ENCODE results near the gene ABCF3. TPM values are rescaled to one million over a fixed set of nuclear protein-coding genes. Genes with fewer than 3 reads are reported as not detected.
A peak's percentile ranks its signal among the peaks of the same experiment; 100 is the strongest.

Gene ABCF3
- total RNA-seq, 4 donors from 2014 or later, result 58.6 to 286 (median 133) TPM

GRCh38 chr3:184228376-184229137 lies 42.6 kb downstream of the ABCF3 start:
- 44 to 80% methylated on average over 3 to 12 of the region's 12 CpGs for WGBS, 2 donors (ENCODE audit: low coverage in 1 of 2)
- H3K36me3 ChIP-seq, result no peaks in the 10 kb centered on the region
- intact Hi-C loops (cut with DNase I; ENCODE audit: low total_unique reads) (no loop called here), in situ Hi-C loops (cut with MboI; ENCODE audit: low pct_ligation_motif_present in 1 of 4, low pct_unique_long_range_greater_than_20kb in 1 of 4, low sequenced_read_pairs in 3 of 4) (loop anchor here in 3 of 4 donors (25.0 kb wide), 2 partner anchors 91 to 341 kb away; partner anchors contain the start of genes PARL (in 3 of the 3) and EIF2B5 (in 1 of the 3))
- peaks cover 86% of the 10 kb centered on the region for H3K27me3 ChIP-seq
- H3K27ac ChIP-seq, result no peak overlapping the region
- peak overlapping the region in 1 of 4 donors; percentile 54 for H3K4me3 ChIP-seq
- DNase-seq, result no peak
- H3K4me1 ChIP-seq, result peaks cover 9 to 23% (median 17%) of the 10 kb centered on the region in 4 donors
- TF ChIP-seq POLR2AphosphoS5 (IDR thresholded peaks at IDR 0.05), result no peak
- TF ChIP-seq POLR2A (IDR thresholded peaks at IDR 0.05), result no peak
- TF ChIP-seq EP300 (IDR thresholded peaks at IDR 0.05; ENCODE audit: low read depth), result no peak
- no peak for TF ChIP-seq CTCF (IDR thresholded peaks at IDR 0.05)
- H3K9me3 ChIP-seq, result no peaks in the 10 kb centered on the region

- Histone ChIP-seq H3K4me3 (peak within 1 kb of the TSS; percentile 11 to 54 (median 30)), H3K27ac (no peak within 1 kb of the TSS), H3K4me1 (peaks cover 9 to 23% (median 17%) of the 10 kb centered on the region in 4 donors), H3K36me3 (no peaks in the 10 kb centered on the region), H3K9me3 (no peaks in the 10 kb centered on the region), H3K27me3 (peaks cover 86% of the 10 kb centered on the region)
- 1% methylated on average over 20 of the region's 66 CpGs; no CpG with 5 or more reads in 1 of the 2 donors for WGBS, 2 donors (ENCODE audit: low coverage in 1 of 2)
- peak; percentile 65 for DNase-seq
- intact Hi-C loops (cut with DNase I; ENCODE audit: low total_unique reads) (loop anchor here (10.0 kb wide), 2 partner anchors 85 to 335 kb away; no protein-coding TSS in a partner anchor), in situ Hi-C loops (cut with MboI; ENCODE audit: low pct_ligation_motif_present in 1 of 4, low pct_unique_long_range_greater_than_20kb in 1 of 4, low sequenced_read_pairs in 3 of 4) (loop anchor here in 3 of 4 donors (25.0 kb wide), 2 partner anchors 92 to 342 kb away; partner anchors contain the start of genes PARL (in 3 of the 3) and EIF2B5 (in 1 of the 3))
- no peak for TF ChIP-seq EP300 (IDR thresholded peaks at IDR 0.05; ENCODE audit: low read depth)
- TF ChIP-seq CTCF (IDR thresholded peaks at IDR 0.05), result peak in 3 of 5 experiments; percentile 10 to 21 (median 17)
Measured at GRCh38 chr3:184229394-184230080, 43.5 kb downstream of the ABCF3 start, which contains the start of gene VWA5B2. Gene VWA5B2, plus strand, starts transcription at chr3:184229585. Its CDS starts 944 bp downstream, at chr3:184230529.

- intact Hi-C loops (cut with DNase I; ENCODE audit: low total_unique reads) (loop anchor here (10.0 kb wide), 2 partner anchors 85 to 335 kb away; no protein-coding TSS in a partner anchor), in situ Hi-C loops (cut with MboI; ENCODE audit: low pct_ligation_motif_present in 1 of 4, low pct_unique_long_range_greater_than_20kb in 1 of 4, low sequenced_read_pairs in 3 of 4) (loop anchor here in 3 of 4 donors (25.0 kb wide), 2 partner anchors 93 to 343 kb away; partner anchors contain the start of genes PARL (in 3 of the 3) and EIF2B5 (in 1 of the 3))
- Histone ChIP-seq H3K27ac (no peak overlapping the region), H3K27me3 (peaks cover 84% of the 10 kb centered on the region), H3K4me3 (peak overlapping the region; percentile 11 to 54 (median 30)), H3K36me3 (no peaks in the 10 kb centered on the region), H3K9me3 (no peaks in the 10 kb centered on the region), H3K4me1 (peaks cover 9 to 23% (median 17%) of the 10 kb centered on the region in 4 donors)
- DNase-seq, result no peak
- TF ChIP-seq POLR2AphosphoS5 (IDR thresholded peaks at IDR 0.05) (no peak), POLR2A (IDR thresholded peaks at IDR 0.05) (no peak), CTCF (IDR thresholded peaks at IDR 0.05) (no peak), EP300 (IDR thresholded peaks at IDR 0.05; ENCODE audit: low read depth) (no peak)
- 3% methylated on average over 14 of the region's 61 CpGs; no CpG with 5 or more reads in 1 of the 2 donors for WGBS, 2 donors (ENCODE audit: low coverage in 1 of 2)
Measured at GRCh38 chr3:184230081-184230602, 44.1 kb downstream of the ABCF3 start.
